Measurements from ENCODE around the gene VTN. TPM values are rescaled to one million over a fixed set of nuclear protein-coding genes. Genes with fewer than 3 reads are reported as not detected.
A peak's percentile ranks its signal among the peaks of the same experiment; 100 is the strongest.

VTN gene
- total RNA-seq, 1 donor from 2014 or later, result 40.4 TPM

GRCh38 chr17:28318759-28319597 lies 51.1 kb downstream of the VTN start, which contains the start of gene TMEM97:
Gene TMEM97, plus strand, starts transcription at chr17:28319200. Its CDS starts 40 bp downstream, at chr17:28319240.
- peaks cover 21% of the 10 kb centered on the region for H3K4me1 ChIP-seq
- H3K4me3 ChIP-seq, result peak within 1 kb of the TSS; percentile 82
- intact Hi-C loops (cut with micrococcal nuclease), result no loop called here
- H3K27me3 ChIP-seq (ENCODE audit: low read depth), result peaks cover 3% of the 10 kb centered on the region
- peak; percentile 96 for DNase-seq
- peak; percentile 25 for TF ChIP-seq CTCF (IDR thresholded peaks at IDR 0.05; ENCODE audit: borderline replicate concordance)
- H3K9me3 ChIP-seq (replicated peaks), result no peaks in the 10 kb centered on the region
- H3K27ac ChIP-seq (replicated peaks), result peak within 1 kb of the TSS; percentile 52
- no peaks in the 10 kb centered on the region for H3K36me3 ChIP-seq

DNA sequence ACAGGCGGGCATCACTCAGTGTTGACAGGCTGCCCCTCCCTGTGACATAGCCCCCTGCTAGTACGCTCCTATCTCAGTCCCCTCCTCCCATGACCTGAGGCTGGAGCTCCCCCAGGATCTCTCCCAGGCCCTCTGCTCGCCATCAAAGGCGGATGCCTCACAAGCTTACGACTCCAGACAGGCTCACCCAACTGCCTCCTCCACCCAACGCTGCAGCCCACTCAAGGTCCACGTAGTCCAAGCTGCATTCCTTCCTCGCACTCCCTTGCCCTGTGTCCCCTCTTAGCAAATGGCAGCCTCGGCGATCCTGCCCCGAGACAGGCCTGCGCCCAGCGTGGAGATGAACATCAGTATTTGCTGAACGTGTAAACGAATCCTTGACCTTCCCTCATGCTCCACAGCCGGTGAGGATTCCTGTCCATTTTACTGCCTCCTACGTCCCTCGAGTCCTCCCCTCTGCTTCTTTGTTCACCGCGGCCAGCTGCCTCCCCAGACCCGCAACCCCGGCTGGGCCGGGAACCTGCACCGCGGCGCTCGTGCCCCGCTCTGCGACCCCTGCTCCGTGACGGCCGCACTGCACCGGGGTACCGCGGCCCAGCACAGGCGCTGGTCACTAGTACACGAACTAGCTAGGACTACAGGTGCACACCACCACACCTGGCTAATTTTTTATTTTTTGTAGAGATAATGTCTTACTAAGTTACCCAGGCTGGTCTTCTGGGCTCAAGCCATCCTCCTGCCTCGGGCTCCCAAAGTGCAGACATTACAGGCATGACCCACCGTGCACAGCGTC lies 51.9 kb downstream of the VTN start:
- intact Hi-C loops (cut with micrococcal nuclease), result no loop called here

More for the DNA sequence above, 51.9 kb downstream of the VTN start:
- DNase-seq, result no peak
- H3K27me3 ChIP-seq (ENCODE audit: low read depth), result peaks cover 3% of the 10 kb centered on the region
- peak overlapping the region; percentile 82 for H3K4me3 ChIP-seq
- H3K27ac ChIP-seq (replicated peaks), result peak overlapping the region; percentile 44
- H3K36me3 ChIP-seq, result no peaks in the 10 kb centered on the region
- peaks cover 21% of the 10 kb centered on the region for H3K4me1 ChIP-seq
- TF ChIP-seq CTCF (IDR thresholded peaks at IDR 0.05; ENCODE audit: borderline replicate concordance), result no peak
- H3K9me3 ChIP-seq (replicated peaks), result no peaks in the 10 kb centered on the region

Small RNA genes lying within 50 kb of the gene (microRNA-seq; reads per million reads assigned to microRNA genes)
- not detected for gene MIR4723

Other genes starting within 250 kb of the VTN start
- 2.1 TPM for gene TMEM97, start 51.1 kb downstream of the VTN start, total RNA-seq
- gene IFT20, start 34.8 kb downstream of the VTN start, total RNA-seq, result 14.3 TPM
- 35.1 TPM for gene TNFAIP1, start 34.5 kb downstream of the VTN start, total RNA-seq
- gene POLDIP2, start 12.8 kb downstream of the VTN start, total RNA-seq, result 154 TPM
- gene SEBOX, start 5.1 kb downstream of the VTN start, total RNA-seq, result not detected
- 5.1 TPM for gene SARM1, start 1.4 kb upstream of the VTN start, total RNA-seq
- 6.0 TPM for gene SLC46A1, start 35.9 kb upstream of the VTN start, total RNA-seq
- gene SLC13A2, start 103.3 kb upstream of the VTN start, total RNA-seq, result not detected
- gene FOXN1, start 136.0 kb upstream of the VTN start, total RNA-seq, result not detected
- gene UNC119, start 182.3 kb upstream of the VTN start, total RNA-seq, result 22.5 TPM
- 38.2 TPM for gene PIGS, start 201.2 kb upstream of the VTN start, total RNA-seq
- 329 TPM for gene ALDOC, start 206.6 kb upstream of the VTN start, total RNA-seq
- gene SPAG5, start 228.7 kb upstream of the VTN start, total RNA-seq, result 1.0 TPM
- gene RSKR, start 243.9 kb upstream of the VTN start, total RNA-seq, result 6.7 TPM

Measured in left ventricle myocardium inferior (tissue), 1 donor.